ENCODE data around the gene KCNQ5. TPM values are rescaled to one million over a fixed set of nuclear protein-coding genes. Genes with fewer than 3 reads are reported as not detected.

Gene KCNQ5
- total RNA-seq, 1 experiment from 2014 or later: 2.0 TPM

DNA sequence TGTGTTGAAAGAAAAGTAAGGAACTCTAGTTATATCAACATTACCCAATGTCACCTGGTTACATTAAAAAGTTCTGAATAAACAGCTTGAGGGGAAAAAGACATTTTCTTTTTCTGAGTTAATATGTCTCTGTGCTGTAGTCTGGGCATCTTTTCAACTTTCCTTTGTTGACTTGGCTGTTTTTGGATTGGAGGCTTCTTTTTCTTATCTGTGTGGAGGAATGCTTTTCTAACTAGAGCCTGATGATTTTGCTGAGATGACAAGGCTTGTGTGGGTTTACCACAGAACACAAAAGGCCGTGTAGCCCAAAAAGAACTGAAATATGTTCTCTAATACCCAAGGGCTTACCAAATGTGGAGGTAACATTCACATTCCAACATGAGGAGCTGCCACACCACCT lies 161.8 kb downstream of the KCNQ5 start (continued):
- TF ChIP-seq OVOL2 (CRISPR knock-in tag; IDR thresholded peaks at IDR 0.05; ENCODE audit: borderline replicate concordance) (no peak), E2F1 (CRISPR knock-in tag; IDR thresholded peaks at IDR 0.05) (no peak), ZNF512 (CRISPR knock-in tag; IDR thresholded peaks at IDR 0.05; ENCODE audit: borderline replicate concordance) (no peak), KAT7 (CRISPR knock-in tag; IDR thresholded peaks at IDR 0.05; ENCODE audit: borderline replicate concordance) (no peak), SMAD4 (CRISPR knock-in tag; IDR thresholded peaks at IDR 0.05) (no peak), ETV6 (CRISPR knock-in tag; IDR thresholded peaks at IDR 0.05) (no peak), FOXJ3 (CRISPR knock-in tag; IDR thresholded peaks at IDR 0.05; ENCODE audit: borderline replicate concordance) (no peak)
- TF ChIP-seq, protein P1, sequence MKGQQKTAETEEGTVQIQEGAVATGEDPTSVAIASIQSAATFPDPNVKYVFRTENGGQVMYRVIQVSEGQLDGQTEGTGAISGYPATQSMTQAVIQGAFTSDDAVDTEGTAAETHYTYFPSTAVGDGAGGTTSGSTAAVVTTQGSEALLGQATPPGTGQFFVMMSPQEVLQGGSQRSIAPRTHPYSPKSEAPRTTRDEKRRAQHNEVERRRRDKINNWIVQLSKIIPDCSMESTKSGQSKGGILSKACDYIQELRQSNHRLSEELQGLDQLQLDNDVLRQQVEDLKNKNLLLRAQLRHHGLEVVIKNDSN (CRISPR knock-in tag; IDR thresholded peaks at IDR 0.05): no peak
- TF ChIP-seq, protein P2, sequence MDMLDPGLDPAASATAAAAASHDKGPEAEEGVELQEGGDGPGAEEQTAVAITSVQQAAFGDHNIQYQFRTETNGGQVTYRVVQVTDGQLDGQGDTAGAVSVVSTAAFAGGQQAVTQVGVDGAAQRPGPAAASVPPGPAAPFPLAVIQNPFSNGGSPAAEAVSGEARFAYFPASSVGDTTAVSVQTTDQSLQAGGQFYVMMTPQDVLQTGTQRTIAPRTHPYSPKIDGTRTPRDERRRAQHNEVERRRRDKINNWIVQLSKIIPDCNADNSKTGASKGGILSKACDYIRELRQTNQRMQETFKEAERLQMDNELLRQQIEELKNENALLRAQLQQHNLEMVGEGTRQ (CRISPR knock-in tag; IDR thresholded peaks at IDR 0.05): no peak

- no peaks in the 10 kb centered on the region for H3K27me3 Mint-ChIP-seq (ENCODE audit: low read depth)
- no peaks in the 10 kb centered on the region for H3K9me3 Mint-ChIP-seq
- CTCF ChIA-PET: no interaction called here
- no peak overlapping the region for H3K4me3 Mint-ChIP-seq
- TF ChIP-seq, protein P3, sequence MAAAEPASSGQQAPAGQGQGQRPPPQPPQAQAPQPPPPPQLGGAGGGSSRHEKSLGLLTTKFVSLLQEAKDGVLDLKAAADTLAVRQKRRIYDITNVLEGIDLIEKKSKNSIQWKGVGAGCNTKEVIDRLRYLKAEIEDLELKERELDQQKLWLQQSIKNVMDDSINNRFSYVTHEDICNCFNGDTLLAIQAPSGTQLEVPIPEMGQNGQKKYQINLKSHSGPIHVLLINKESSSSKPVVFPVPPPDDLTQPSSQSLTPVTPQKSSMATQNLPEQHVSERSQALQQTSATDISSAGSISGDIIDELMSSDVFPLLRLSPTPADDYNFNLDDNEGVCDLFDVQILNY (CRISPR knock-in tag; IDR thresholded peaks at IDR 0.05): no peak
- no peak for TF ChIP-seq ERG (CRISPR knock-in tag; IDR thresholded peaks at IDR 0.05)
- no peak for TF ChIP-seq ATF1 (CRISPR knock-in tag; IDR thresholded peaks at IDR 0.05)
- no peak for TF ChIP-seq NR3C1 (CRISPR knock-in tag; conservative IDR thresholded peaks at IDR 0.05; ENCODE audit: low read depth)
- TF ChIP-seq PRRX2 (CRISPR knock-in tag; IDR thresholded peaks at IDR 0.05): no peak
- no peak for TF ChIP-seq TCF7 (CRISPR knock-in tag; IDR thresholded peaks at IDR 0.05; ENCODE audit: low read depth)
- no peak for DNase-seq (ENCODE audit: low spot score)
- H3K36me3 Mint-ChIP-seq: no peaks in the 10 kb centered on the region
- ATAC-seq: no peak
- no peak overlapping the region for H3K27ac Mint-ChIP-seq
- POLR2A ChIA-PET: no interaction called here
- peaks cover 6% of the 10 kb centered on the region for H3K4me1 Mint-ChIP-seq
Measured at GRCh38 chr6:72784071-72784470, 162.2 kb downstream of the KCNQ5 start.

DNA sequence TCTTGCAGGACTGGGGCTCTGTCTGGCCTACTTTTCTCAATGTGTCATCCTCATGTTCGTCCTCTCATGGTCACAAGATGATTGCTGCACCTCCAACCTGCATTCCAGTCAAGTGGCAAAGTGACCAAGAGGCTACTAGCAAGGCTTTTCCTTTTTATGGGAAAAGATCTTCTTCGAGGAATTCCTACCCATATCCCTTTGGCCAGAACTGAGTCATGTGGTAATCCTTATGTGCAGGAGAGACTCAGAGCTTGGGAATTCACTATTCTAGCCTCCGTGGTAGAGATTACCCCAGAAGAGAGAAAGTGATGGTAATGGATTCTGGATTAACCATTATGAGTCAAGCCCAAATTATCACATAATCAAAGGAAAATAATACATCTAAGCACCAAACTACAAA lies 162.7 kb downstream of the KCNQ5 start:
- ATAC-seq (no peak), DNase-seq (ENCODE audit: low spot score) (no peak)
- Mint-ChIP-seq H3K9me3 (no peaks in the 10 kb centered on the region), H3K36me3 (no peaks in the 10 kb centered on the region), H3K4me3 (no peak overlapping the region), H3K27ac (no peak overlapping the region), H3K27me3 (ENCODE audit: low read depth) (no peaks in the 10 kb centered on the region), H3K4me1 (peaks cover 6% of the 10 kb centered on the region)
- CTCF ChIA-PET: no interaction called here
- POLR2A ChIA-PET: no interaction called here
- TF ChIP-seq SOX15 (CRISPR knock-in tag; IDR thresholded peaks at IDR 0.05) (no peak), PRDM15 (CRISPR knock-in tag; IDR thresholded peaks at IDR 0.05) (no peak), ZMAT4 (CRISPR knock-in tag; IDR thresholded peaks at IDR 0.05) (no peak), AR (CRISPR knock-in tag; IDR thresholded peaks at IDR 0.05) (no peak)

Measured in WTC11 (cell line).